DND-41 (cell line): ENCODE measurements around the gene TOMM20.

Experiments used
- ATAC-seq: fragments of 200-7000 bp; cut with Tn5 transposase; 3 replicates; pipeline ENCODE4 v1.9.1; 2021; ENCODE audit warnings: low read depth; ENCODE audit not compliant: insufficient read depth
- DNase-seq: peaks from one replicate; pipeline ENCODE4 v3.0.0-alpha.2; 2020
- H2AFZ ChIP-seq: 2 replicates; pipeline ENCODE4 v1.6.0; 2012; ENCODE audit warnings: low read depth, low read length
- H3K27ac ChIP-seq: 2 replicates; pipeline ENCODE4 v1.5.1; 2012; ENCODE audit warnings: low read length, inconsistent platforms
- H3K27me3 ChIP-seq: fragments of 200-600 bp; sonication (generic); 2 replicates; pipeline ENCODE4 v1.6.0; 2012; ENCODE audit warnings: low read length, mild to moderate bottlenecking, inconsistent platforms; ENCODE audit not compliant: insufficient read depth, poor library complexity
- H3K36me3 ChIP-seq: 2 replicates; pipeline ENCODE4 v1.5.1; 2012; ENCODE audit warnings: low read length, inconsistent platforms; ENCODE audit not compliant: insufficient read depth
- H3K4me1 ChIP-seq: 2 replicates; pipeline ENCODE4 v1.5.1; 2012; ENCODE audit warnings: mild to moderate bottlenecking, low read length; ENCODE audit not compliant: insufficient read depth
- H3K4me2 ChIP-seq: 2 replicates; pipeline ENCODE4 v1.6.0; 2012; ENCODE audit warnings: mild to moderate bottlenecking, moderate library complexity, low read length, inconsistent platforms; ENCODE audit not compliant: insufficient read depth
- H3K4me3 ChIP-seq, 2 experiments: fragments of 200-600 bp in 1 of 2; shearing (Covaris generic) in 1 of 2; 2 replicates each; pipeline ENCODE4 v1.5.1; 2012 to 2016; ENCODE audit warnings: inconsistent platforms in 2 of 2, low read length in 2 of 2, mild to moderate bottlenecking in 2 of 2, low read depth in 1 of 2, moderate library complexity in 1 of 2
- H3K79me2 ChIP-seq: 2 replicates; pipeline ENCODE4 v1.6.0; 2012; ENCODE audit warnings: low read length, inconsistent platforms; ENCODE audit not compliant: insufficient read depth
- H3K9ac ChIP-seq: 2 replicates; pipeline ENCODE4 v1.6.0; 2012; ENCODE audit warnings: low read depth, mild to moderate bottlenecking, inconsistent platforms, low read length, moderate library complexity
- H3K9me3 ChIP-seq: 2 replicates; pipeline ENCODE4 v1.5.1; 2012; ENCODE audit warnings: low read length, moderate library complexity, mild to moderate bottlenecking, inconsistent platforms; ENCODE audit not compliant: insufficient read depth, severe bottlenecking
- H4K20me1 ChIP-seq: 2 replicates; pipeline ENCODE4 v1.6.0; 2012; ENCODE audit warnings: low read length; ENCODE audit not compliant: insufficient read depth
- CTCF ChIP-seq: IDR thresholded peaks from 2 replicates; pipeline ENCODE4 v1.5.1; 2012; ENCODE audit warnings: borderline replicate concordance, low read length, moderate library complexity, mild to moderate bottlenecking; ENCODE audit not compliant: poor library complexity, severe bottlenecking; ENCODE audit errors: extremely low read depth
- EZH2 ChIP-seq: IDR thresholded peaks from 3 replicates; pipeline ENCODE4 v1.6.1; 2012; ENCODE audit warnings: borderline replicate concordance, low read depth, mild to moderate bottlenecking, moderate library complexity, low read length, inconsistent platforms; ENCODE audit not compliant: severe bottlenecking

The TOMM20 gene

GRCh38 chr1:235168375-235168774 is 39.7 kb upstream of the TOMM20 start:
- no peaks in the 10 kb centered on the region for H3K4me1 ChIP-seq
- H3K79me2 ChIP-seq = no peaks in the 10 kb centered on the region
- H3K27ac ChIP-seq = no peak overlapping the region
- H3K4me2 ChIP-seq = no peak overlapping the region
- no peaks in the 10 kb centered on the region for H3K9me3 ChIP-seq
- H2AFZ ChIP-seq = no peak overlapping the region
- DNase-seq (no peak), ATAC-seq (no peak)
- no peak overlapping the region for H3K4me3 ChIP-seq
- H3K9ac ChIP-seq = no peak overlapping the region
- peaks cover 59% of the 10 kb centered on the region for H3K36me3 ChIP-seq
- no peak for TF ChIP-seq CTCF
- TF ChIP-seq EZH2 = no peak
- H3K27me3 ChIP-seq = no peaks in the 10 kb centered on the region
- no peaks in the 10 kb centered on the region for H4K20me1 ChIP-seq

GRCh38 chr1:235161685-235162327 is 33.2 kb upstream of the TOMM20 start:
- peaks cover 40% of the 10 kb centered on the region for H3K4me1 ChIP-seq
- TF ChIP-seq CTCF (no peak), EZH2 (no peak)
- H2AFZ ChIP-seq = peak overlapping the region; percentile 97
- peak overlapping the region; percentile 73 to 85 for H3K4me3 ChIP-seq
- H3K36me3 ChIP-seq = peaks cover 30% of the 10 kb centered on the region
- no peak for DNase-seq
- H3K4me2 ChIP-seq = peak overlapping the region; percentile 82
- ATAC-seq = no peak
- H4K20me1 ChIP-seq = no peaks in the 10 kb centered on the region
- no peaks in the 10 kb centered on the region for H3K27me3 ChIP-seq
- peak overlapping the region; percentile 78 for H3K9ac ChIP-seq
- peak overlapping the region; percentile 92 for H3K27ac ChIP-seq
- no peaks in the 10 kb centered on the region for H3K9me3 ChIP-seq
- H3K79me2 ChIP-seq = peaks cover 45% of the 10 kb centered on the region

- peak within 1 kb of the TSS; percentile 73 to 85 for H3K4me3 ChIP-seq
- no peaks in the 10 kb centered on the region for H4K20me1 ChIP-seq
- peak within 1 kb of the TSS; percentile 97 for H2AFZ ChIP-seq
- ATAC-seq = peak; percentile 90
- H3K4me1 ChIP-seq = peaks cover 44% of the 10 kb centered on the region
- no peak for TF ChIP-seq EZH2
- TF ChIP-seq CTCF = peak; percentile 43
- peaks cover 37% of the 10 kb centered on the region for H3K36me3 ChIP-seq
- H3K4me2 ChIP-seq = peak within 1 kb of the TSS; percentile 82
- H3K9ac ChIP-seq = peak within 1 kb of the TSS; percentile 78
- H3K27ac ChIP-seq = peak within 1 kb of the TSS; percentile 92
- DNase-seq = peak; percentile 94
- H3K79me2 ChIP-seq = peaks cover 49% of the 10 kb centered on the region
- H3K27me3 ChIP-seq = no peaks in the 10 kb centered on the region
- no peaks in the 10 kb centered on the region for H3K9me3 ChIP-seq
Observed at GRCh38 chr1:235160957-235161684, 32.5 kb upstream of the TOMM20 start, which contains the start of gene RBM34. Gene RBM34, minus strand, starts transcription at chr1:235161250. Its CDS starts 24 bp downstream, at chr1:235161226.
